Right hindlimb (tissue), 1 donor: ENCODE measurements around the gene FUBP3.

Experiments used
- DNase-seq: peaks from one replicate; pipeline ENCODE4 v3.0.0-alpha.2; 2018

The FUBP3 gene

GRCh38 chr9:130687615-130688014 is 108.2 kb downstream of the FUBP3 start:
- DNase-seq, result no peak
